GM21825 (cell line): ENCODE measurements around the gene POC1A.

Experiments used
- ATAC-seq: cut with Tn5 transposase; IDR thresholded peaks from one replicate; pipeline ENCODE4 v1.9.1; 2021; ENCODE audit warnings: mild to moderate bottlenecking, moderate library complexity; ENCODE audit not compliant: unreplicated experiment

POC1A gene

DNA sequence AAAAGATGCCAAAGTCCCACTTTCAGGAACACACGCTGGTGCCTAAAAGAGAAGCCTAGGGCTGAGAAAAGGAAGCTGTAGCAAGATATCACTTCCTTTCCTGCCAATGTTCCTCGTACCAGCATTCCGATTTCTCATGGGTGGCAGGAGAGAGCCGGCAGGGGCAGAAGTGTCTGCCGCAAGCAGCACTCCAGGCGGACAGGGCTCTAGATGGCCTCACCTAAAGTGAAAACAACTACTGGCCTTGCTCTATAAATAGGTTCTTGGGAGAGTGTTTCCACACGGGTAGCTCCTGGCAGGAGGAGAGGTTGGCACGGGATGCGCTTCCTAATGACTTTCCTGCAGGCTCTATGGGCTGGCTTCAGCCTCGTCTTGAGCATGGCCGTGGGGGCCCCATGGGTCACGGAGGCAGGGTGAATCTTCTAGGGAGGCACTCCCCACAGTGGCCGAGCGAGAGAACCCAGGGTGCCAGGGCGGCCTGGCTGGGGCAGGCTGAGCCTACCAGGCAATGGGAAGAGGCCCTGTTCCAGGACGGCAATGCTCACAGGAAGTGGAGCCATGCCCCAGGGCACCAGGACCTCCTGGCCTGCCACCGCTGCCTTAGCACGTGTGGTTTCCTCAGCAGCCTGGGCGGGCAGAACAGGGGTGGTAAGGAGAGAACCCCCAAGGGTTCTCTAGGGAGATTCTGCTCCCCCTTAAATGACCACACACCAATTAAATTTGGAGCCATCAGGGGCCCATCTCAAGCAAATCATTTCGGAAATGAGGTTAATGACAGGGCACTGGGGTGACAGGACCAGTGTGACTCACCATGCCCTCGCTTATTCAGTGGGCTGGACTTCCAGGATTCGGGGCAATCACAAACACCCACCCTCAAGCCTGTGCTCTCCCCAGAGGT is 83.2 kb downstream of the POC1A start:
- no peak for ATAC-seq

DNA sequence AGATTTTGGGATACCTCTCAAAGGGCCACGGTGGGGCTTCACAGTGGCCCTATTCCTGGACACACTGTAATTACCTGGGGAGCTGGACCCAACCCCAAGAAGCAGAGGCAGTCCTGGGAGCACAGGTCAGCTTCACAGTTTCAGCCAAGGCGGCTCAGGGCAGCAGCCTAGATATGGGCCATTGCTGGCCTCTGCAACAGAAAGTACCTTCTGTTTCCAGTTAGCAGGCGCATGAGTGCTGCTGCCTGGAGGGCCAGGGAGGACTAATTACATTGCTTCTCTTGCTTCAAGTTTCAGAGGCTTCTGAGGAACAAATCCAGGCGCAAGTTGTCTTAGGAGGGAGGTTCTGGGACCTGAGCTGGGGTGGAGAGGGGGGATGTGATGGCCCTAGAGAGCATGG is 84.4 kb downstream of the POC1A start:
- ATAC-seq: no peak

- no peak for ATAC-seq
These were observed 85.1 kb downstream of the POC1A start for GRCh38 chr3:52069135-52069534.

DNA sequence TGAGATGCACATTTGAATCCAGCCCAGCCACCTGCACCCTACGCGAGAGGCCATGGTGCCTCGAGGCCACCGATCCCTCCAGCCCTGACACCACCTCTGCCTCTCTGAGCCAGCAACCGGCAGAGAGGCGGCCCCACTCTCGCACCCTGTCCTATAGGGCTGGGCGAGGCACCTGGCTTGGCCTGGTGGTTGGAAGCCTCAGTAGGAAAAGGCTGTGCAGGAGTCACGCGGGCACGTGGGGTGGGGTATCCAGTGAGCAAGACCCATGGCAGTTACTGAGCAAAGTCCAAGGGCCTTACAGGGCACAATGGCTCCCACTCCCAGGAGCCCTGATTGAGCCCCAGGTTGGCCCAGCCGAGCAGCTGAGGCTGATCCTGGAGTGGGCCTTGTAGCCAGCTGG is 85.5 kb downstream of the POC1A start:
- ATAC-seq: no peak

- ATAC-seq: no peak
These were observed 86.1 kb downstream of the POC1A start for GRCh38 chr3:52068055-52068571.

DNA sequence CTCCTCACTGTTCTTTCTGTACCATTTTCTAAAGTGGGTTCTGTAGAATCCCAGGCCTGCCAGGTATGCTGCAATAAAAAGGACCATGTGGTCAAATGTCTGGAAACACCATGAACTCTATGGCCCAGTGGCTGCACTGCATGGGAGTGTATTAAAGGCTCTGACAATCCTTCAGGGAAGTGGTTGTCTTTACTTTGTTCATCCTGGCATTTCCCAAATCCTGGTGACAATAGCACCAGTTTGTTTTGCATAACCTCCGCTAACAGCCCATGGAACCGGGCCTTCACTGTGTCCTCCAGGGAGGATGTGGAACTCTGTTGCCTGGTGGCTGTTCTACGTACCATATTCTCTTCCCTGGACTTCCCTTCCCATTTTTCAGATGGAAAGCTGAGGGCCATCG is 86.7 kb downstream of the POC1A start:
- no peak for ATAC-seq

DNA sequence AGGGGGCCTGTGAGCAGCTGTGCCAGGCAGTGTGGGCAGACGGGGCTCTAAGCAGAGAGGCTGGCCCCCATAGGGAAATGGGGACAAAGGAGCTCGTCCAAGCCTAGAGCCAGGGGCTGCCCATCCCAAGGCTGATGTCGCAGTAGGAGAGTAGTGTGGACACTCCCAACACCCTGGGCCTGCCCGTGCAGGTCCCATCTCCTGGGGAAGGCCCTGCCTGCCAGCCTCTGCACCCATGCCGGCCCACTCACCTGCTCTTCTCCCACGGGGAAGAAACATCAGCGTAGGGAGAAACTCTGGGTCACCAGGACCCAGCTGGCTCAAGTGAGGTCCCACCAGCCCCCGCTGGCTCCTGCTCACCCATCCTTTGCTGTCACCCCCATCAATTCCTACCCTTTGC is 87.2 kb downstream of the POC1A start:
- ATAC-seq: no peak

DNA sequence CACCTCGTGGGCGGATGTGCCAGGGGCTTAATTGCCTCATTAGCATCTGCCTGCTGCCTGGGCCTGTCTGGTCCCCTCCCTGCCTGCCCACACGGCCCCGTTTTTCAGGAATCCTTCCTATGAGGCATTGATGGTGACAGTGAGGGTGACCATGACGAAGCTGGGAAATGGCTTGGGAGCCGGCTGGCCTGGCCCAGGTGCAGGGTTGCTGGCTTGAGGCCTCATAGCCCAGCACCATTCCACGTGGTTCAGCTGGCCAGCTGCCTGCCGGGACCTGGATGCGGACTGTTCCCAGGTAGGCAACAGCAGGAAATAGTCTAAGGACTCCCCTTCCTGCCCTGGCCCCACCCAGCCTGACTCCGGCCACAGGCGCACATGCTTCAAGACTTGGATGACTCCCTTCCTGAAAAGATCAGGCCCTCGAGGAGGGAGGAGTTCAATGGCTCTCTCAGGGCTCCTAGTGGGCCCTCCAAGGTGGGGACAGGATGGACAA is 88.9 kb downstream of the POC1A start:
- ATAC-seq: no peak

GRCh38 chr3:52064561-52064960 is 89.7 kb downstream of the POC1A start:
- no peak for ATAC-seq

DNA sequence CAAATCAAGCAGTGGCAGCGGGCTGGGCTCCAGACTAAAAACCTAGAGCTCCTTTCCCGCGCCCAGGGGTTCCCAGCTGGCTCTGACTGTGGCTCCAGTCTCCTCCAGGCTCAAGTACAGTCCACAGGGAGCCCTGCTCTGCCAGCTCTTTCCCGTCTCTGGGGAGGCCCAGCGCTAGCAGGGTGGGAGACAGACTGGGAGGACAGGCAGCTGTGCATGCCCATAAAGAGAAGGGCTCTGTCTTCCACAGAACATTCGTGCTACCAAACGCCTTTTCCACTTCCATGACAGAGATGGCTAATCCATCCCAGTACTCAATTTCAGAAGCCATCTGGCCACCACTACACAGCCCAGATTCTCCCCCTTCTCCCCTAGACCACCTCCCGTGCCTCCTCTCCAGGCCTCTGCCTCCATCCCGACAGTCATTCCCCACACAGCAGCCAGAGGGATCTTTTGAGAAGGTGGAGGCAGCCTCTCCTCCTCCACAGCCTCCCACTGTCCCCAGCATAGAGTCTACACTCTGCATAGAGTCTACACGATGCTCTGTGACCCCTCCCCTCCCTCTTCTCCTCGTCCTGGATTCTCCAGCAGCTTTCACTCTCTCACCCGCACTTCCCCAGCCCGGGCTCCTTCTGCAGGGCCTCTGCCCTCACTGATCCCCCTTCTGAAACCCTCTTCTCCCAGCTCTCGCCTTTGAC is 91.0 kb downstream of the POC1A start:
- no peak for ATAC-seq

DNA sequence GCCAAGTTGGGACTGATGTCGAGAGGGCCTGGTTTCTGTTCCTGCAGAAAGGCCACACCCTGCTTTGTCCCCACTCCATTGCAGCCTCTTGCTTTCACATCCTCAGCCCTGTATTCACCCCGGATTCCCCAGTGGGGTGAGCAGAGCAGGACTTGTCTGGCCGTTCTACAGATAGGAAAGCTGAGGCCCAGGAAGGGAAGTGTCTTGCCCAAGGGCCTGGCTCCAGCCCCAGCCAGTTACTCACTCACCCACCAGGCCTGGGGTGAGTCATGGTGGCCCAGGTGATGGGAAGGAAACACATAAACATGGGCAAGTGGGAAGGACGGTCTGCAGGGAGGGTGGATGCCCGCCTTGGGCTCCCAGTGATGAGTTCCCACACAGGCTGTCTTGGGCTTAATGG is 91.7 kb downstream of the POC1A start:
- no peak for ATAC-seq

DNA sequence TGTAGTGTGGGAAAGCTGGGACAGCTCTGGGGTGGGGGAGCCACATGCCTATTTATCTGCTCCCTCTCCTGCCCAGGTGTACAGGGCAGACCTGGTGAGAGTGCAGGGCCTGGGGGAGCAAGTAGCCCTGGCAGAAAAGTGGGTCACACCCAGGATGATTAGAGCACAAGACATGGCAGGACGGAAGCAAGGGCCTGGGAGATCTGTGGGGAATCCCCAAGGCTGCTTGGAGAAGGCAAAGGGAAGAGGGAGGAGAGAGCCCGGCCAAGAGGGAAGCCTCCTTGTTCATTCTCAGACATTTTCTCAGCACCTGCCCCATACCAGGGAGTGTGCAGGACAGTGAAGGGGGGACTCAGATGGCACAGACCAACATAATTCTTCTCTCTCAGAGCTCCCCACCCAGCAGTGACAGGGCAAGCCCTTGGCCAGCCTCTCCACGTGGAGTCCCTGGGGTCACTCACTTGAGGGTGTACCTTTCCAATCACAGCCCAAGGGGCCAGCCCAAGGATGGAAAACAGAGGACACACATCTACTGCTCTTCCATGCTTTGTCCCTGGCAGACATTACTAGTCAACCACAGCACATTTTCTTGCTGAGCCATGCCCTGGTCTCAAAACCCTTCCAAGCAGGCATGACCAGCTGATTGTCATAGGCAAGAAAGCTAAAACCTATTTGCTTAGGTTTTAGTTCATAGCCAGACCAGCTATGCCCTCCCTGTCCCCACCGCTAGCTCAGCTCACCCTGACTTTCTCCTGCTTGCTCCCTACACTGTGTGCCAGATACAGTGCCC is 92.9 kb downstream of the POC1A start:
- ATAC-seq: no peak

- ATAC-seq: no peak
These were observed 94.4 kb downstream of the POC1A start for GRCh38 chr3:52059781-52060180.

DNA sequence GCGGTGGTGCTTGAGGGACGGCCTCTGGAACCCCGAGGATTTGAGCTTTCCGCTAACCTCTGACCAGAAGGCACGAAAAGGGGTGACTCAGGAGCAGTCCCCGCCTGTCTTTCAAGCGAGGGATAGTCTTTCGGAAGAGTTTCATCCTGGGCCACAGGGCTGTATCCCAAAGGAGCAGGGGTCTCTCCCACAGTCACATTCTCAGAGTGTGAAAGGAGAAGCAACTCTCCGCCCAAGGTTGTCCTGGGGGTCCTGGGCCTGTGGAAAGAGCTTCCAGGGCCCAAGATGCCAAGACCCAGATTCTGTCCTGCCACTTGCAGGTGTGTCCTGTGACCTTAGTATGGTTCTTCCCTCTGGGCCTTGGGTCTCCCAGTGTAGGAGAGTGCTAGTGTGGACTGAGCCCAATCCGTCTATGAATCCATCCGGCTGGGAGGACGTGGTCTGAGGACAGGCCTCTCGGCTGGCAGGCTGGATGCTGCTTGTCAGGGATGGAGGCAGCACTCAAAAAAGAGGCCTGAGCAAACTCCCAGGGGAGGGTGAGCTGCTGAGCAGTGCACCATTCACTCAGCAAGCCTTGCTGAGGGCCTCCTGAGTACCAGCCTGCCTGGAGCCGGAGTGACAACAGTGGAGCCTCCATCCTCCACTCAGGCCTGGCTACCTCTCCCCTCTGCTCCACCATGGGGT is 96.3 kb downstream of the POC1A start:
- ATAC-seq: no peak

GRCh38 chr3:52056968-52057811 is 97.0 kb downstream of the POC1A start:
- ATAC-seq: peak; percentile 63

DNA sequence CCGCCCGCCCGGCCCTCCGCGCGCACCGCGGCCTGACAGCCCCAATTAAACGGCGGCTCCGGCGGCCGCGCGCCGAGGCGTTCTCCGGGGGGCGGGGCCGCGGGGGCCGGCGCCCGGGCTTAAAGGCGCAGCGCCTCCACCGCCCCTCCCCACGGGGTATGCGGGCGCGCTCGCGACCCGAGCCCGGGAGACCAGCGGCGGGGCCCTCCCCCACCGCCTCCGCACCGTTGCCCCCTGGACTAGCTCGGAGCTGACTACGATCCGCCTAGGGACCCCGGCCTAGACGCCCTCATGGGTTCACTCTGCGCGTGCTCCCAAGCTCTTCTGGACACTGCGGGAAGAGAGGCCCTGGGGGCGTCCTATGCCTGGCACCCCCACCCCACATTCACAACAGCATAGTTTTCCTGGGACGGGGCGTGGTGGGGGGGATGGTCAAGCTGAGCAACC is 97.7 kb downstream of the POC1A start, which contains the start of gene DUSP7:
DUSP7 (minus strand) TSS at position 51 of the 447 bp plus-strand sequence. CDS start 205 bp downstream, outside the sequence.
- no peak for ATAC-seq

DNA sequence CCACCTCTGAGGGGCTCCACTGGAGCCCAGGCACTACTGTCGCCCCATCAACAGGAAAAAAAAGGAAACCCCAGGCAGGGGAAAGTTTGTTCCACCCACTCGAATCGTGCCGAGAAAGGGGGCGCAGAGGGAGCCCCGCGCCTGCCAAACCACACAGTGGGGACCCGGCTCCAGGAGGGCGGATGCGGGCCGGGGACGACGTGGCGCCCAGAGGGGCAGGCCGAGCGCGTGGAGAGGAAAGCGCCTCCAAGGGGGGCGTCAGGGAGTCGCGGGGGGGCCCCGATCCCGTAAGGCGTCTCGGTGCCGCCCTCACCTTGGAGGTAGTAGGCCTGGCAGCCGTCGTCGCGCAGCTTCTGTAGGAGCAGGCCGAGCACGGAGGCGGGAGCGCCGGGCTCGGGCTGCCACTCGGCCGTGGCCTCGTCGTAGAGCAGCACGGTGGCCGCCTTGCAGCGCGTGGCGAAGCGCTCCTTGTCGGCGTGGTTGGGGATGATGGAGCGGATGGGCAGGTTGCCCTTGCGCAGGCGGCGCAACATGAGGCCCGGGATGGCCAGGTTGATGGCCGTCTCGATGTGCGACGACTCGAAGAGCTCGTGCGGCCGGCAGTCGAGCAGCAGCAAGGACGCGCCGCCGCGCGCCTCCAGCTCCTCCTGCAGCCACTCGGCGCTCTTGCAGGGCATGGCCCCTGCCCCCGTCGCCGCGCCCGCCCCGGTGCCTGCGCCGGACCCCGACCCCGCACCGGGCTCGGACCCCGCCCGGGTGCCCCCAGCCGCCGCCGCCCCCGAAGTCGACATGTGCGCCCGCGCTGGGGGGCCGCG is 98.5 kb downstream of the POC1A start:
- no peak for ATAC-seq

GRCh38 chr3:52054661-52055511 is 99.3 kb downstream of the POC1A start:
- no peak for ATAC-seq
